Measurements from ENCODE around the gene SNRK. TPM values are rescaled to one million over a fixed set of nuclear protein-coding genes. Genes with fewer than 3 reads are reported as not detected.

SNRK gene
- total RNA-seq, 1 experiment from 2014 or later, result 12.7 TPM

DNA sequence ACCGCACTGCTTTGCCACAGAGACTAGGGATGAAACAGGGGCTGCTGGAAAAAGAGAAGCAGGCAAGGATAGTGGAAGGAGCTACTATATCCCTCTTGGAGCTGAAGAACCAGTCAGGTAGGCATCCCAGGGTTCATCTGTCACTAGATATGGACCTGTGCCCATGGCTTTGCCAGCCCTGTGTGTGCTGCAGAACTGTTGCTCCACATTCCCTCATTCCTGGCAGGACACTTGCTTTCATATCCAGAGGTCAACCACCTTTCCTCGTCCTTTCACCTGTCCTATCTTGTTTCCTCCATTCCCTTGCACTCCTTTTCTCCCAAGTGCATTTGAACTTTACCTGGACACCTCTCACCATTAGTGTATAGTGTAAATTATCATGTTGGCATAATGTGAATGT lies 12.0 kb downstream of the SNRK start:
- H4K20me1 ChIP-seq (ENCODE audit: insufficient read depth), result no peaks in the 10 kb centered on the region
- H3K4me2 ChIP-seq (ENCODE audit: low read length), result no peak overlapping the region
- ATAC-seq, result no peak
- no peak for DNase-seq (ENCODE audit: low read depth, low spot score)
- H3K4me1 ChIP-seq (ENCODE audit: control insufficient read depth in 1 of 2, insufficient read depth in 2 of 2, low read length in 2 of 2), result peaks cover 0 to 5% of the 10 kb centered on the region in 2 experiments; a peak in 2 of 4 replicates
- H3K9me2 ChIP-seq (ENCODE audit: insufficient read depth), result no peaks in the 10 kb centered on the region
- peaks cover 2% of the 10 kb centered on the region in 2 experiments; a peak in 2 of 4 replicates for H3K36me3 ChIP-seq (ENCODE audit: control insufficient read depth in 1 of 2, insufficient read depth in 2 of 2, low read length in 2 of 2)
- H3K79me2 ChIP-seq (ENCODE audit: insufficient read depth, low read length), result peaks cover 80% of the 10 kb centered on the region
- ChIA-PET RAD21 (ENCODE audit: low non-redundant PET in 1 of 2, low total read pairs in 2 of 2, uncharacterized antibody in 2 of 2, unreplicated experiment in 2 of 2) (no interaction called here), CTCF (no interaction called here), POLR2A (no interaction called here)
- no peak overlapping the region for H2AFZ ChIP-seq (ENCODE audit: low read depth, low read length, poor library complexity, severe bottlenecking)
- H3K27ac ChIP-seq (ENCODE audit: low read depth, low read length), result no peak overlapping the region
- H3K9me3 ChIP-seq (ENCODE audit: control insufficient read depth in 1 of 2, insufficient read depth in 1 of 2, low read depth in 1 of 2, low read length in 2 of 2), result no peaks in the 10 kb centered on the region
- H3K27me3 ChIP-seq (ENCODE audit: insufficient read depth, low read length), result no peaks in the 10 kb centered on the region
- H3K9ac ChIP-seq (ENCODE audit: low read length), result no peak overlapping the region
- no peak overlapping the region for H3K4me3 ChIP-seq (replicated peaks in 1 of 2; ENCODE audit: low read depth in 1 of 2, low read length in 2 of 2)
- intact Hi-C loops (cut with micrococcal nuclease), result no loop called here
- TF ChIP-seq POLR2AphosphoS5 (IDR thresholded peaks at IDR 0.05; ENCODE audit: low read depth, low read length) (no peak), TCF7L2 (IDR thresholded peaks at IDR 0.05; ENCODE audit: borderline replicate concordance, extremely low read depth, insufficient read depth, insufficient read length) (no peak), SP1 (IDR thresholded peaks at IDR 0.05; ENCODE audit: low read depth) (no peak), POLR2A (IDR thresholded peaks at IDR 0.05; ENCODE audit: borderline replicate concordance, extremely low read depth, insufficient read depth, insufficient read length) (no peak), YY1 (IDR thresholded peaks at IDR 0.05; ENCODE audit: extremely low read depth, insufficient replicate concordance, low read depth, low read length) (no peak), ZFX (IDR thresholded peaks at IDR 0.05) (no peak), CBX3 (IDR thresholded peaks at IDR 0.05; ENCODE audit: low read depth) (no peak), ELF1 (IDR thresholded peaks at IDR 0.05; ENCODE audit: borderline replicate concordance, low read depth) (no peak), EGR1 (IDR thresholded peaks at IDR 0.05; ENCODE audit: low read depth) (no peak), CEBPB (IDR thresholded peaks at IDR 0.05; ENCODE audit: low read depth) (no peak), JUND (IDR thresholded peaks at IDR 0.05) (no peak), FOSL1 (IDR thresholded peaks at IDR 0.05; ENCODE audit: low read depth) (no peak)
- TF ChIP-seq, protein P1, sequence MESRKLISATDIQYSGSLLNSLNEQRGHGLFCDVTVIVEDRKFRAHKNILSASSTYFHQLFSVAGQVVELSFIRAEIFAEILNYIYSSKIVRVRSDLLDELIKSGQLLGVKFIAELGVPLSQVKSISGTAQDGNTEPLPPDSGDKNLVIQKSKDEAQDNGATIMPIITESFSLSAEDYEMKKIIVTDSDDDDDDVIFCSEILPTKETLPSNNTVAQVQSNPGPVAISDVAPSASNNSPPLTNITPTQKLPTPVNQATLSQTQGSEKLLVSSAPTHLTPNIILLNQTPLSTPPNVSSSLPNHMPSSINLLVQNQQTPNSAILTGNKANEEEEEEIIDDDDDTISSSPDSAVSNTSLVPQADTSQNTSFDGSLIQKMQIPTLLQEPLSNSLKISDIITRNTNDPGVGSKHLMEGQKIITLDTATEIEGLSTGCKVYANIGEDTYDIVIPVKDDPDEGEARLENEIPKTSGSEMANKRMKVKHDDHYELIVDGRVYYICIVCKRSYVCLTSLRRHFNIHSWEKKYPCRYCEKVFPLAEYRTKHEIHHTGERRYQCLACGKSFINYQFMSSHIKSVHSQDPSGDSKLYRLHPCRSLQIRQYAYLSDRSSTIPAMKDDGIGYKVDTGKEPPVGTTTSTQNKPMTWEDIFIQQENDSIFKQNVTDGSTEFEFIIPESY (IDR thresholded peaks at IDR 0.05; ENCODE audit: extremely low read depth, insufficient replicate concordance, low read length), result no peak
- TF ChIP-seq, protein P2, sequence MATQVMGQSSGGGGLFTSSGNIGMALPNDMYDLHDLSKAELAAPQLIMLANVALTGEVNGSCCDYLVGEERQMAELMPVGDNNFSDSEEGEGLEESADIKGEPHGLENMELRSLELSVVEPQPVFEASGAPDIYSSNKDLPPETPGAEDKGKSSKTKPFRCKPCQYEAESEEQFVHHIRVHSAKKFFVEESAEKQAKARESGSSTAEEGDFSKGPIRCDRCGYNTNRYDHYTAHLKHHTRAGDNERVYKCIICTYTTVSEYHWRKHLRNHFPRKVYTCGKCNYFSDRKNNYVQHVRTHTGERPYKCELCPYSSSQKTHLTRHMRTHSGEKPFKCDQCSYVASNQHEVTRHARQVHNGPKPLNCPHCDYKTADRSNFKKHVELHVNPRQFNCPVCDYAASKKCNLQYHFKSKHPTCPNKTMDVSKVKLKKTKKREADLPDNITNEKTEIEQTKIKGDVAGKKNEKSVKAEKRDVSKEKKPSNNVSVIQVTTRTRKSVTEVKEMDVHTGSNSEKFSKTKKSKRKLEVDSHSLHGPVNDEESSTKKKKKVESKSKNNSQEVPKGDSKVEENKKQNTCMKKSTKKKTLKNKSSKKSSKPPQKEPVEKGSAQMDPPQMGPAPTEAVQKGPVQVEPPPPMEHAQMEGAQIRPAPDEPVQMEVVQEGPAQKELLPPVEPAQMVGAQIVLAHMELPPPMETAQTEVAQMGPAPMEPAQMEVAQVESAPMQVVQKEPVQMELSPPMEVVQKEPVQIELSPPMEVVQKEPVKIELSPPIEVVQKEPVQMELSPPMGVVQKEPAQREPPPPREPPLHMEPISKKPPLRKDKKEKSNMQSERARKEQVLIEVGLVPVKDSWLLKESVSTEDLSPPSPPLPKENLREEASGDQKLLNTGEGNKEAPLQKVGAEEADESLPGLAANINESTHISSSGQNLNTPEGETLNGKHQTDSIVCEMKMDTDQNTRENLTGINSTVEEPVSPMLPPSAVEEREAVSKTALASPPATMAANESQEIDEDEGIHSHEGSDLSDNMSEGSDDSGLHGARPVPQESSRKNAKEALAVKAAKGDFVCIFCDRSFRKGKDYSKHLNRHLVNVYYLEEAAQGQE (IDR thresholded peaks at IDR 0.05; ENCODE audit: low read depth), result no peak
- TF ChIP-seq, protein P3, sequence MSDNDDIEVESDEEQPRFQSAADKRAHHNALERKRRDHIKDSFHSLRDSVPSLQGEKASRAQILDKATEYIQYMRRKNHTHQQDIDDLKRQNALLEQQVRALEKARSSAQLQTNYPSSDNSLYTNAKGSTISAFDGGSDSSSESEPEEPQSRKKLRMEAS (IDR thresholded peaks at IDR 0.05), result no peak
- TF ChIP-seq, protein P4, sequence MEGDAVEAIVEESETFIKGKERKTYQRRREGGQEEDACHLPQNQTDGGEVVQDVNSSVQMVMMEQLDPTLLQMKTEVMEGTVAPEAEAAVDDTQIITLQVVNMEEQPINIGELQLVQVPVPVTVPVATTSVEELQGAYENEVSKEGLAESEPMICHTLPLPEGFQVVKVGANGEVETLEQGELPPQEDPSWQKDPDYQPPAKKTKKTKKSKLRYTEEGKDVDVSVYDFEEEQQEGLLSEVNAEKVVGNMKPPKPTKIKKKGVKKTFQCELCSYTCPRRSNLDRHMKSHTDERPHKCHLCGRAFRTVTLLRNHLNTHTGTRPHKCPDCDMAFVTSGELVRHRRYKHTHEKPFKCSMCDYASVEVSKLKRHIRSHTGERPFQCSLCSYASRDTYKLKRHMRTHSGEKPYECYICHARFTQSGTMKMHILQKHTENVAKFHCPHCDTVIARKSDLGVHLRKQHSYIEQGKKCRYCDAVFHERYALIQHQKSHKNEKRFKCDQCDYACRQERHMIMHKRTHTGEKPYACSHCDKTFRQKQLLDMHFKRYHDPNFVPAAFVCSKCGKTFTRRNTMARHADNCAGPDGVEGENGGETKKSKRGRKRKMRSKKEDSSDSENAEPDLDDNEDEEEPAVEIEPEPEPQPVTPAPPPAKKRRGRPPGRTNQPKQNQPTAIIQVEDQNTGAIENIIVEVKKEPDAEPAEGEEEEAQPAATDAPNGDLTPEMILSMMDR (IDR thresholded peaks at IDR 0.05 in 2 of 3, conservative IDR thresholded peaks at IDR 0.05 in 1 of 3; ENCODE audit: borderline replicate concordance in 1 of 3, insufficient read depth in 1 of 3, low read depth in 2 of 3, low read length in 2 of 3), result no peak
- BruUV-seq (replicated peaks), result no TSS peak

All from HCT116 (cell line).